Mesenchymal stem cell (in vitro differentiated cells and primary cell): ENCODE measurements around the gene ZNF865.

Experiments
- DNase-seq: peaks from one replicate; pipeline ENCODE4 v3.0.0-alpha.2; 2013
- H2AFZ ChIP-seq: one replicate; pipeline ENCODE4 v1.6.1; 2013; ENCODE audit warnings: low read depth, mild to moderate bottlenecking, control low read depth, inconsistent platforms, low read length, moderate library complexity
- H2AK5ac ChIP-seq: 2 replicates; pipeline ENCODE4 v1.6.1; 2013; ENCODE audit warnings: low read length, moderate library complexity, mild to moderate bottlenecking, inconsistent platforms; ENCODE audit not compliant: severe bottlenecking
- H2BK120ac ChIP-seq: one replicate; pipeline ENCODE4 v1.6.1; 2013; ENCODE audit warnings: low read depth, mild to moderate bottlenecking, inconsistent platforms, low read length, moderate library complexity
- H2BK12ac ChIP-seq, 2 experiments: one replicate each; pipeline ENCODE4 v1.6.1; 2013; ENCODE audit warnings: inconsistent platforms in 2 of 2, low read length in 2 of 2, mild to moderate bottlenecking in 2 of 2, moderate library complexity in 2 of 2, control low read depth in 1 of 2
- H2BK15ac ChIP-seq: one replicate; pipeline ENCODE4 v1.6.1; 2013; ENCODE audit warnings: mild to moderate bottlenecking, low read depth, inconsistent platforms; ENCODE audit not compliant: poor library complexity, severe bottlenecking
- H2BK5ac ChIP-seq: 2 replicates; pipeline ENCODE4 v1.6.1; 2013; ENCODE audit warnings: low read depth, mild to moderate bottlenecking, low read length, control low read depth, inconsistent platforms; ENCODE audit not compliant: poor library complexity, severe bottlenecking
- H3K14ac ChIP-seq, 2 experiments: one replicate each; pipeline ENCODE4 v1.6.1; 2013; ENCODE audit warnings: inconsistent platforms in 2 of 2, low read length in 2 of 2, control low read depth in 1 of 2, mild to moderate bottlenecking in 1 of 2, moderate library complexity in 1 of 2
- H3K18ac ChIP-seq, 2 experiments: one replicate each; pipeline ENCODE4 v1.6.1; 2013; ENCODE audit warnings: inconsistent platforms in 2 of 2, low read length in 2 of 2, control low read depth in 1 of 2, low read depth in 1 of 2, mild to moderate bottlenecking in 1 of 2
- H3K23ac ChIP-seq, 2 experiments: one replicate each; pipeline ENCODE4 v1.6.1; 2013; ENCODE audit warnings: inconsistent platforms in 2 of 2, low read length in 2 of 2, mild to moderate bottlenecking in 2 of 2, moderate library complexity in 2 of 2, control low read depth in 1 of 2
- H3K27ac ChIP-seq: 2 replicates; pipeline ENCODE4 v1.5.1; 2013; ENCODE audit warnings: mild to moderate bottlenecking, moderate library complexity, low read length, control low read depth, inconsistent platforms; ENCODE audit not compliant: poor library complexity, severe bottlenecking
- H3K27me3 ChIP-seq, 2 experiments: 2 replicates each; pipeline versions ENCODE4 v1.6.1 to v1.7.0; 2013; ENCODE audit warnings: low read length in 2 of 2, mild to moderate bottlenecking in 2 of 2, moderate library complexity in 2 of 2, control low read depth in 1 of 2, inconsistent platforms in 1 of 2; ENCODE audit not compliant: control insufficient read depth in 1 of 2, insufficient read depth in 1 of 2
- H3K36me3 ChIP-seq, 2 experiments: 2 replicates each; pipeline versions ENCODE4 v1.6.1 to v1.7.0; 2013; ENCODE audit warnings: low read length in 2 of 2, control low read depth in 1 of 2, inconsistent platforms in 1 of 2, low read depth in 1 of 2, mild to moderate bottlenecking in 1 of 2; ENCODE audit not compliant: insufficient read depth in 2 of 2, control insufficient read depth in 1 of 2
- H3K4ac ChIP-seq, 2 experiments: one replicate each; pipeline ENCODE4 v1.6.1; 2013; ENCODE audit warnings: inconsistent platforms in 2 of 2, low read length in 2 of 2, mild to moderate bottlenecking in 2 of 2, moderate library complexity in 2 of 2, control low read depth in 1 of 2, low read depth in 1 of 2
- H3K4me1 ChIP-seq: 2 replicates; pipeline ENCODE4 v1.6.1; 2013; ENCODE audit warnings: low read depth, low read length, control low read depth; ENCODE audit not compliant: control insufficient read depth, insufficient read depth
- H3K4me2 ChIP-seq: 2 replicates; pipeline ENCODE4 v1.6.1; 2013; ENCODE audit warnings: low read length, mild to moderate bottlenecking, inconsistent platforms; ENCODE audit not compliant: poor library complexity, severe bottlenecking
- H3K4me3 ChIP-seq, 2 experiments: 2 replicates each; pipeline versions ENCODE4 v1.5.1 to v1.7.0; 2013; ENCODE audit warnings: low read length in 2 of 2, mild to moderate bottlenecking in 2 of 2, control low read depth in 1 of 2, low read depth in 1 of 2; ENCODE audit not compliant: insufficient read depth in 1 of 2
- H3K79me1 ChIP-seq: replicated peaks from 2 replicates; pipeline ENCODE4 v1.6.1; 2013; ENCODE audit warnings: mild to moderate bottlenecking, control low read depth, low read length, inconsistent platforms; ENCODE audit not compliant: poor library complexity, severe bottlenecking
- H3K9ac ChIP-seq: 2 replicates; pipeline ENCODE4 v1.7.0; 2013; ENCODE audit warnings: mild to moderate bottlenecking, low read length, moderate library complexity
- H3K9me3 ChIP-seq: 2 replicates; pipeline ENCODE4 v1.7.0; 2013; ENCODE audit warnings: mild to moderate bottlenecking, low read length; ENCODE audit not compliant: control insufficient read depth
- H4K8ac ChIP-seq: one replicate; pipeline ENCODE4 v1.6.1; 2013; ENCODE audit warnings: inconsistent platforms, mild to moderate bottlenecking, low read length, moderate library complexity
- H4K91ac ChIP-seq: one replicate; pipeline ENCODE4 v1.6.1; 2013; ENCODE audit warnings: mild to moderate bottlenecking, low read length, inconsistent platforms
- WGBS: methylation state at CpG from one replicate; pipeline ENCODE4 v1.1.7; 2013; ENCODE audit warnings: mixed read lengths; 5-methylcytosine and 5-hydroxymethylcytosine counted together

ZNF865 gene

DNA sequence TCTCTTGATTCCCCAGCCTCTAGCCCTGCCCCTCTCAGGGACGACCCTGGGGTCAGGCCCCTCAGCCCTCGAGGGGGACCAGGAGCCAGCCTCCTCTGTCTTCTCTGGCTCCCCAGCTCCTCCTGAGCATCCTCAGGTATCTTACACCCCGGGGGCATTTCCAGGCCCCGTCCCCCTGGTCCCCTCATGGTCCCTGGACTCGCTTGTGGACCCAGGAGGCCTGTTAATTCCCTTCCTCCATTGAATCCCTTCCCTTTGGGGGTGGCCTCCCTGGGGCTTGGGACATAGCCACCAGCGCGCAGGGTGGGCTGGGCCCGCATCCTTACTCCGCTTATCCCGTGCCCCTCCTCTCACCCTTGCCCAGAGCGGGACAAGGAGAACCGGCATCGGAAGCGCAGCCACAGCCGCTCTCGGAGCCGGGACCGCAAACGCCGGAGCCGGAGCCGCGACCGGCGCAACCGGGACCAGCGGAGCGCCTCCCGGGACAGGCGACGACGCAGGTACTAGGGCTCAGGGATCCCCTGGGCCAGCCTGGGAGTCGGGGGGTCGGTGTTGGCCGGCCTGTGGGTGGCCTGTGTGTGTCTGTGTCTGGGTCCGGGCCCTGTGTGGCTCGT, 53.5 kb downstream of the ZNF865 start:
- Histone ChIP-seq H3K36me3 (peaks cover 44 to 61% of the 10 kb centered on the region in 2 experiments), H2BK120ac (no peak overlapping the region), H2BK5ac (no peak overlapping the region), H3K4me2 (peak overlapping the region; percentile 25), H4K91ac (no peak overlapping the region), H2BK12ac (no peak overlapping the region), H3K27ac (no peak overlapping the region), H2AFZ (no peak overlapping the region), H3K14ac (no peak overlapping the region), H3K18ac (no peak overlapping the region), H2AK5ac (no peak overlapping the region), H3K4me3 (peak overlapping the region in 1 of 2 experiments; percentile 59), H3K4ac (no peak overlapping the region), H3K27me3 (no peaks in the 10 kb centered on the region), H3K9ac (peak overlapping the region; percentile 72), H4K8ac (no peak overlapping the region), H3K79me1 (peaks cover 10% of the 10 kb centered on the region), H3K9me3 (no peaks in the 10 kb centered on the region), H2BK15ac (no peak overlapping the region), H3K4me1 (peaks cover 27% of the 10 kb centered on the region), H3K23ac (peak overlapping the region in 1 of 2 experiments; percentile 9)
- 97% methylated on average over 37 of the region's 37 CpGs for WGBS
- DNase-seq = no peak

DNA sequence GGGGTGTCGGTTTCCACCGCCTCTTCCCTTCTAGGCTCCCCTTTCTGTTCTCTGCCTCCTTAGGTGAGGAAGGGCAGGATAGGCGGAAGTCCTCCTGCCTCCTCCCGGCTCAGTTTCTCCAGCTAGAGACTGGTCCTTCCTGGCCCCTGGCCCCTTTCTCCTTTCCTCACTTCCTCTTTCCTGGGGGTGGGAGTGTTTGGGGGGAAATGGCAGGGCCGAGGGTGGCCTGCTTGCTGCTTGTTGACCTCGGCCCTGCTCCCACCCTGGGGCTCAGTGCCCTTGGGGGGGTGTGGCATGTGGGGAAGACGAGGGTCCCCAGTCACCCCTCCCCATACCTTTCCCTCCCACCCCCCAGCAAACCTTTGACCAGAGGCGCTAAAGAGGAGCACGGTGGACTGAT, 54.4 kb downstream of the ZNF865 start:
- Histone ChIP-seq H2BK15ac (no peak overlapping the region), H3K14ac (no peak overlapping the region), H4K91ac (no peak overlapping the region), H3K4me3 (no peak overlapping the region), H4K8ac (no peak overlapping the region), H3K9ac (peak overlapping the region; percentile 72), H3K4ac (no peak overlapping the region), H3K36me3 (peaks cover 52 to 70% of the 10 kb centered on the region in 2 experiments), H3K27me3 (no peaks in the 10 kb centered on the region), H3K79me1 (peaks cover 11% of the 10 kb centered on the region), H3K4me2 (no peak overlapping the region), H2AK5ac (no peak overlapping the region), H3K18ac (no peak overlapping the region), H2BK120ac (no peak overlapping the region), H3K27ac (no peak overlapping the region), H2BK12ac (no peak overlapping the region), H3K9me3 (no peaks in the 10 kb centered on the region), H2AFZ (no peak overlapping the region), H2BK5ac (no peak overlapping the region), H3K23ac (no peak overlapping the region), H3K4me1 (peaks cover 27% of the 10 kb centered on the region)
- no peak for DNase-seq
- WGBS = 100% methylated on average over 4 of the region's 9 CpGs

DNA sequence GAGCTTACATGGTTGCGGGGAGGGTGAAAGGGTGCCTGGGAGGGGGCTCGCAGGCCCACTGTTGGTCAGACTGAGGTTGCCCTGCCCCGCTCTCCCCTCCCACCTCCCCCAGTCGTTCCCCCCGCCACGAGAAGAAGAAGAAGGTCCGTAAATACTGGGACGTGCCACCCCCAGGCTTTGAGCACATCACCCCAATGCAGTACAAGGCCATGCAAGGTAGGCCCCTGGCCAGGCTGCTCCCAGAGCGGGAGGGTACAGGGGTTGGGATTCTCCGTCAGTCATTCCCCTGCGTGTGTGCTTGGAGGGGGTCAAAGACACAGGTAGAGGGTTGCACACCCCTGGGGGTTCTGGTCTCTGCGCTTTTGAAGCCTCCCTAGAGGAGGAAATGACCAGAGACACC, 55.0 kb downstream of the ZNF865 start:
- H3K18ac ChIP-seq = no peak overlapping the region
- H3K36me3 ChIP-seq = peaks cover 56 to 74% of the 10 kb centered on the region in 2 experiments
- H3K4me2 ChIP-seq = no peak overlapping the region
- no peak overlapping the region for H2BK120ac ChIP-seq
- no peak overlapping the region for H2AFZ ChIP-seq
- no peak overlapping the region for H3K4me3 ChIP-seq
- no peaks in the 10 kb centered on the region for H3K9me3 ChIP-seq
- H3K9ac ChIP-seq = no peak overlapping the region
- no peak overlapping the region for H2BK15ac ChIP-seq
- H4K91ac ChIP-seq = no peak overlapping the region
- H3K79me1 ChIP-seq = peaks cover 11% of the 10 kb centered on the region
- no peak for DNase-seq
- H2BK12ac ChIP-seq = no peak overlapping the region
- H3K23ac ChIP-seq = no peak overlapping the region
- no peak overlapping the region for H3K4ac ChIP-seq
- no peak overlapping the region for H3K14ac ChIP-seq
- peaks cover 27% of the 10 kb centered on the region for H3K4me1 ChIP-seq
- WGBS = over 99% methylated on average over 12 of the region's 12 CpGs
- no peak overlapping the region for H2AK5ac ChIP-seq
- H4K8ac ChIP-seq = no peak overlapping the region
- no peak overlapping the region for H2BK5ac ChIP-seq
- no peak overlapping the region for H3K27ac ChIP-seq
- no peaks in the 10 kb centered on the region for H3K27me3 ChIP-seq

DNA sequence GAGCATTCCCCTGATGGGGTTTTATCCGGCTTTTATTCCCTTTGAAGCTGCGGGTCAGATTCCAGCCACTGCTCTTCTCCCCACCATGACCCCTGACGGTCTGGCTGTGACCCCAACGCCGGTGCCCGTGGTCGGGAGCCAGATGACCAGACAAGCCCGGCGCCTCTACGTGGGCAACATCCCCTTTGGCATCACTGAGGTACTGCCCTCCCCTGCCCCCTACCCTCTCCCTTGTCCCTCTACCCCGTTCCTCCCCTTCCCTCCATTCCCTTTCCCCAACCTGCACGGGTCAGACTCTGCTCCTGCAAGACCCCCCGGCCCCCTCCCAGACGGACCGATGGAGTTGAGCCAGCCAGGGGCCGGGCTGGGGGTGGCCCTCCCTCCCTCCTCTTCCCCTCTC, 55.5 kb downstream of the ZNF865 start:
- no peak overlapping the region for H3K27ac ChIP-seq
- no peak overlapping the region for H3K23ac ChIP-seq
- H2AK5ac ChIP-seq = no peak overlapping the region
- H3K4ac ChIP-seq = no peak overlapping the region
- H4K8ac ChIP-seq = no peak overlapping the region
- no peaks in the 10 kb centered on the region for H3K9me3 ChIP-seq
- no peak overlapping the region for H3K9ac ChIP-seq
- H2BK12ac ChIP-seq = no peak overlapping the region
- no peak overlapping the region for H2BK120ac ChIP-seq
- H4K91ac ChIP-seq = no peak overlapping the region
- no peak overlapping the region for H2BK15ac ChIP-seq
- no peak overlapping the region for H3K18ac ChIP-seq
- no peaks in the 10 kb centered on the region for H3K27me3 ChIP-seq
- peaks cover 14% of the 10 kb centered on the region for H3K79me1 ChIP-seq
- no peak overlapping the region for H3K14ac ChIP-seq
- peaks cover 60 to 80% of the 10 kb centered on the region in 2 experiments for H3K36me3 ChIP-seq
- H2BK5ac ChIP-seq = no peak overlapping the region
- no peak overlapping the region for H2AFZ ChIP-seq
- no peak for DNase-seq
- H3K4me2 ChIP-seq = no peak overlapping the region
- WGBS = 92% methylated on average over 16 of the region's 16 CpGs
- no peak overlapping the region for H3K4me3 ChIP-seq
- H3K4me1 ChIP-seq = peaks cover 27% of the 10 kb centered on the region
